SK-N-SH (cell line): Measurements from ENCODE around the gene CD2. TPM values are rescaled to one million over a fixed set of nuclear protein-coding genes. Genes with fewer than 3 reads are reported as not detected.

Source experiments
- CTCF ChIA-PET: fragments of 300-600, 350-600 bp; formaldehyde crosslinking; extraction: SDS; loops from one replicate; lab custom pipeline; 2021; lab: Yijun Ruan, JAX
- POLR2A ChIA-PET: fragments of 350-600 bp; sonication (Branson Sonifier 250); formaldehyde crosslinking; extraction: SDS; loops from one replicate; lab custom pipeline; 2020; ENCODE audit warnings: antibody characterized with exemption, inconsistent platforms; lab: Yijun Ruan, JAX
- DNase-seq: peaks from one replicate; pipeline ENCODE4 v3.0.0; 2012
- H2AFZ ChIP-seq: fragments of 200-600 bp; sonication (generic); 2 replicates; pipeline ENCODE4 v1.8.1; 2016; ENCODE audit warnings: antibody characterized with exemption, mild to moderate bottlenecking, low read depth
- H3F3A ChIP-seq: fragments of 200-600 bp; sonication (generic); replicated peaks from 2 replicates; pipeline ENCODE3; 2016; ENCODE audit warnings: antibody characterized with exemption, mild to moderate bottlenecking; ENCODE audit not compliant: insufficient read depth
- H3K27ac ChIP-seq, 2 experiments: fragments of 200-500 bp in 1 of 2; fragments of 200-600 bp in 1 of 2; sonication (Bioruptor generic) in 1 of 2; sonication (generic), shearing (Covaris generic) in 1 of 2; 2 replicates each; pipeline versions ENCODE4 v1.5.1 to v1.6.1; 2014 to 2016; ENCODE audit warnings: low read depth in 2 of 2, inconsistent platforms in 1 of 2, low read length in 1 of 2, mild to moderate bottlenecking in 1 of 2, mixed read lengths in 1 of 2
- H3K27me3 ChIP-seq: fragments of 200-600 bp; sonication (generic), shearing (Covaris generic); 2 replicates; pipeline ENCODE4 v1.6.1; 2016; ENCODE audit warnings: mixed run types; ENCODE audit not compliant: insufficient read depth
- H3K36me3 ChIP-seq, 2 experiments: fragments of 200-500 bp in 1 of 2; fragments of 200-600 bp in 1 of 2; sonication (Bioruptor generic) in 1 of 2; sonication (generic) in 1 of 2; replicated peaks in 1 of 2; 2 replicates each; pipeline versions ENCODE3 to v1.5.1; 2014 to 2016; ENCODE audit warnings: low read length in 1 of 2, mild to moderate bottlenecking in 1 of 2; ENCODE audit not compliant: insufficient read depth in 2 of 2, control insufficient read depth in 1 of 2
- H3K4me1 ChIP-seq, 2 experiments: fragments of 200-500 bp in 1 of 2; fragments of 200-600 bp in 1 of 2; sonication (Bioruptor generic) in 1 of 2; sonication (generic), shearing (Covaris generic) in 1 of 2; 2 replicates each; pipeline versions ENCODE4 v1.5.1 to v1.6.1; 2014 to 2016; ENCODE audit warnings: low read depth in 1 of 2, low read length in 1 of 2, mixed run types in 1 of 2; ENCODE audit not compliant: insufficient read depth in 2 of 2, control insufficient read depth in 1 of 2
- H3K4me2 ChIP-seq: fragments of 200-600 bp; sonication (generic), shearing (Covaris generic); 2 replicates; pipeline ENCODE4 v1.6.1; 2017; ENCODE audit warnings: mixed run types
- H3K4me3 ChIP-seq, 2 experiments: fragments of 200-500 bp in 1 of 2; fragments of 200-600 bp in 1 of 2; sonication (Bioruptor generic) in 1 of 2; sonication (generic), shearing (Covaris generic) in 1 of 2; 2 replicates each; pipeline versions ENCODE4 v1.5.1 to v1.8.1; 2014 to 2016; ENCODE audit warnings: low read depth in 2 of 2, inconsistent platforms in 1 of 2, low read length in 1 of 2, mild to moderate bottlenecking in 1 of 2, mixed read lengths in 1 of 2, moderate library complexity in 1 of 2
- H3K79me2 ChIP-seq: fragments of 200-600 bp; sonication (generic); 2 replicates; pipeline ENCODE4 v1.8.1; 2017; ENCODE audit warnings: mild to moderate bottlenecking; ENCODE audit not compliant: insufficient read depth
- H3K9ac ChIP-seq: fragments of 200-600 bp; sonication (generic); 2 replicates; pipeline ENCODE4 v1.6.1; 2017; ENCODE audit warnings: mixed run types
- H3K9me2 ChIP-seq: fragments of 200-600 bp; sonication (generic); 2 replicates; pipeline ENCODE4 v1.6.1; 2017; ENCODE audit warnings: mixed run types
- H3K9me3 ChIP-seq: fragments of 200-600 bp; sonication (generic); 2 replicates; pipeline ENCODE4 v1.6.1; 2017; ENCODE audit warnings: mixed run types, mild to moderate bottlenecking, moderate library complexity
- H4K20me1 ChIP-seq: fragments of 200-600 bp; sonication (generic); 2 replicates; pipeline ENCODE4 v1.6.1; 2017; ENCODE audit warnings: mild to moderate bottlenecking, mixed run types; ENCODE audit not compliant: insufficient read depth
- CHD2 ChIP-seq: fragments of 150-350 bp; IDR thresholded peaks from 2 replicates; pipeline ENCODE4 v1.6.1; 2018; ENCODE audit warnings: low read length; ENCODE audit not compliant: partially characterized antibody
- EZH2phosphoT487 ChIP-seq: fragments of 200-600 bp; sonication (generic); IDR thresholded peaks from 2 replicates; pipeline ENCODE4 v1.6.1; 2017; ENCODE audit warnings: low read depth, mixed run types, mild to moderate bottlenecking, antibody characterized with exemption, moderate library complexity, borderline replicate concordance
- FOXJ3 ChIP-seq: sonication (generic); formaldehyde crosslinking; IDR thresholded peaks from 2 replicates; pipeline ENCODE4 v1.5.1; 2020; ENCODE audit warnings: mild to moderate bottlenecking, missing genetic modification reagents
- MAX ChIP-seq: IDR thresholded peaks from 2 replicates; pipeline ENCODE4 v1.4.0; 2012; ENCODE audit warnings: low read depth
- MEF2A ChIP-seq: IDR thresholded peaks from 2 replicates; pipeline ENCODE4 v1.4.0; 2012; ENCODE audit warnings: low read depth, borderline replicate concordance
- NFIC ChIP-seq: IDR thresholded peaks from 2 replicates; pipeline ENCODE4 v1.4.0; 2012; ENCODE audit warnings: borderline replicate concordance
- NRF1 ChIP-seq: IDR thresholded peaks from 2 replicates; pipeline ENCODE4 v1.6.1; 2012; ENCODE audit warnings: low read depth, mild to moderate bottlenecking, low read length
- SMC3 ChIP-seq: IDR thresholded peaks from 2 replicates; pipeline ENCODE4 v1.6.1; 2012; ENCODE audit warnings: low read depth, low read length, improper control_type of control experiment
- TAF1 ChIP-seq: IDR thresholded peaks from 2 replicates; pipeline ENCODE4 v1.6.1; 2012; ENCODE audit warnings: low read depth, mild to moderate bottlenecking, low read length, moderate library complexity, borderline replicate concordance
- YY1 ChIP-seq: IDR thresholded peaks from 2 replicates; pipeline ENCODE4 v1.4.0; 2012; ENCODE audit warnings: low read depth, mild to moderate bottlenecking
- WGBS: methylation state at CpG from one replicate; pipeline ENCODE4 v1.1.6; 2017; ENCODE audit warnings: low lambda C conversion rate; 5-methylcytosine and 5-hydroxymethylcytosine counted together
- polyA plus RNA-seq, 3 experiments: library from polyadenylated mRNA; depleted of rRNA; stranded (reverse); fragments of >200 nt; gene quantifications; 2 replicates each; pipeline ENCODE4 v1.2.3, GENCODE V29; 2012
- TF ChIP-seq, protein P1 (sequence below): fragments of 150-350 bp; IDR thresholded peaks from 2 replicates; pipeline ENCODE4 v1.6.1; 2016; ENCODE audit warnings: mild to moderate bottlenecking, low read depth, low read length
- TF ChIP-seq, protein P2 (sequence below): IDR thresholded peaks from 2 replicates; pipeline ENCODE4 v1.6.1; 2012; ENCODE audit warnings: mild to moderate bottlenecking, low read depth, low read length, moderate library complexity
- TF ChIP-seq, protein P3 (sequence below): fragments of 200-600 bp; sonication (generic); IDR thresholded peaks from 2 replicates; pipeline ENCODE4 v1.6.1; 2017; ENCODE audit warnings: antibody characterized with exemption, mild to moderate bottlenecking, moderate library complexity

CD2 gene
- polyA plus RNA-seq, 1 of the 3 experiments (the other 2 are of a cell fraction), result not detected

GRCh38 chr1:116808848-116809508 is 54.7 kb downstream of the CD2 start:
- Histone ChIP-seq H3K27me3 (no peaks in the 10 kb centered on the region), H3K79me2 (no peaks in the 10 kb centered on the region), H3K9ac (no peak overlapping the region), H3K9me3 (peaks cover 4% of the 10 kb centered on the region; the same call in 1 of the 2 replicates), H3F3A (no peaks in the 10 kb centered on the region), H3K4me1 (no peaks in the 10 kb centered on the region), H2AFZ (no peak overlapping the region), H3K27ac (no peak overlapping the region), H3K4me3 (no peak overlapping the region), H3K9me2 (no peaks in the 10 kb centered on the region), H3K4me2 (no peak overlapping the region), H4K20me1 (no peaks in the 10 kb centered on the region), H3K36me3 (no peaks in the 10 kb centered on the region)
- 79% methylated on average over 14 of the region's 14 CpGs for WGBS
- TF ChIP-seq YY1 (no peak), NFIC (no peak), TAF1 (no peak), MAX (no peak), CHD2 (no peak), SMC3 (no peak), FOXJ3 (CRISPR knock-in tag) (no peak), EZH2phosphoT487 (no peak), MEF2A (no peak), NRF1 (no peak)
- TF ChIP-seq, protein P1, sequence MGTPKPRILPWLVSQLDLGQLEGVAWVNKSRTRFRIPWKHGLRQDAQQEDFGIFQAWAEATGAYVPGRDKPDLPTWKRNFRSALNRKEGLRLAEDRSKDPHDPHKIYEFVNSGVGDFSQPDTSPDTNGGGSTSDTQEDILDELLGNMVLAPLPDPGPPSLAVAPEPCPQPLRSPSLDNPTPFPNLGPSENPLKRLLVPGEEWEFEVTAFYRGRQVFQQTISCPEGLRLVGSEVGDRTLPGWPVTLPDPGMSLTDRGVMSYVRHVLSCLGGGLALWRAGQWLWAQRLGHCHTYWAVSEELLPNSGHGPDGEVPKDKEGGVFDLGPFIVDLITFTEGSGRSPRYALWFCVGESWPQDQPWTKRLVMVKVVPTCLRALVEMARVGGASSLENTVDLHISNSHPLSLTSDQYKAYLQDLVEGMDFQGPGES, result no peak
- TF ChIP-seq, protein P2, sequence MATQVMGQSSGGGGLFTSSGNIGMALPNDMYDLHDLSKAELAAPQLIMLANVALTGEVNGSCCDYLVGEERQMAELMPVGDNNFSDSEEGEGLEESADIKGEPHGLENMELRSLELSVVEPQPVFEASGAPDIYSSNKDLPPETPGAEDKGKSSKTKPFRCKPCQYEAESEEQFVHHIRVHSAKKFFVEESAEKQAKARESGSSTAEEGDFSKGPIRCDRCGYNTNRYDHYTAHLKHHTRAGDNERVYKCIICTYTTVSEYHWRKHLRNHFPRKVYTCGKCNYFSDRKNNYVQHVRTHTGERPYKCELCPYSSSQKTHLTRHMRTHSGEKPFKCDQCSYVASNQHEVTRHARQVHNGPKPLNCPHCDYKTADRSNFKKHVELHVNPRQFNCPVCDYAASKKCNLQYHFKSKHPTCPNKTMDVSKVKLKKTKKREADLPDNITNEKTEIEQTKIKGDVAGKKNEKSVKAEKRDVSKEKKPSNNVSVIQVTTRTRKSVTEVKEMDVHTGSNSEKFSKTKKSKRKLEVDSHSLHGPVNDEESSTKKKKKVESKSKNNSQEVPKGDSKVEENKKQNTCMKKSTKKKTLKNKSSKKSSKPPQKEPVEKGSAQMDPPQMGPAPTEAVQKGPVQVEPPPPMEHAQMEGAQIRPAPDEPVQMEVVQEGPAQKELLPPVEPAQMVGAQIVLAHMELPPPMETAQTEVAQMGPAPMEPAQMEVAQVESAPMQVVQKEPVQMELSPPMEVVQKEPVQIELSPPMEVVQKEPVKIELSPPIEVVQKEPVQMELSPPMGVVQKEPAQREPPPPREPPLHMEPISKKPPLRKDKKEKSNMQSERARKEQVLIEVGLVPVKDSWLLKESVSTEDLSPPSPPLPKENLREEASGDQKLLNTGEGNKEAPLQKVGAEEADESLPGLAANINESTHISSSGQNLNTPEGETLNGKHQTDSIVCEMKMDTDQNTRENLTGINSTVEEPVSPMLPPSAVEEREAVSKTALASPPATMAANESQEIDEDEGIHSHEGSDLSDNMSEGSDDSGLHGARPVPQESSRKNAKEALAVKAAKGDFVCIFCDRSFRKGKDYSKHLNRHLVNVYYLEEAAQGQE, result no peak
- TF ChIP-seq, protein P3, sequence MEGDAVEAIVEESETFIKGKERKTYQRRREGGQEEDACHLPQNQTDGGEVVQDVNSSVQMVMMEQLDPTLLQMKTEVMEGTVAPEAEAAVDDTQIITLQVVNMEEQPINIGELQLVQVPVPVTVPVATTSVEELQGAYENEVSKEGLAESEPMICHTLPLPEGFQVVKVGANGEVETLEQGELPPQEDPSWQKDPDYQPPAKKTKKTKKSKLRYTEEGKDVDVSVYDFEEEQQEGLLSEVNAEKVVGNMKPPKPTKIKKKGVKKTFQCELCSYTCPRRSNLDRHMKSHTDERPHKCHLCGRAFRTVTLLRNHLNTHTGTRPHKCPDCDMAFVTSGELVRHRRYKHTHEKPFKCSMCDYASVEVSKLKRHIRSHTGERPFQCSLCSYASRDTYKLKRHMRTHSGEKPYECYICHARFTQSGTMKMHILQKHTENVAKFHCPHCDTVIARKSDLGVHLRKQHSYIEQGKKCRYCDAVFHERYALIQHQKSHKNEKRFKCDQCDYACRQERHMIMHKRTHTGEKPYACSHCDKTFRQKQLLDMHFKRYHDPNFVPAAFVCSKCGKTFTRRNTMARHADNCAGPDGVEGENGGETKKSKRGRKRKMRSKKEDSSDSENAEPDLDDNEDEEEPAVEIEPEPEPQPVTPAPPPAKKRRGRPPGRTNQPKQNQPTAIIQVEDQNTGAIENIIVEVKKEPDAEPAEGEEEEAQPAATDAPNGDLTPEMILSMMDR, result no peak
- CTCF ChIA-PET, result interaction anchor here (0.6 kb wide), 1 partner anchor 979 kb away, joined by 3 read pairs; no protein-coding TSS in a partner anchor
- POLR2A ChIA-PET, result no interaction called here
- no peak for DNase-seq
